Activated CD4-positive, CD25-positive, alpha-beta regulatory T cell (primary cell): ENCODE results near the gene ZCCHC14.
A peak's percentile ranks its signal among the peaks of the same experiment; 100 is the strongest.

Experiments
- DNase-seq, 4 experiments: peaks; one replicate each; lab custom pipeline; 2025; lab: John Stamatoyannopoulos, UW

ZCCHC14 gene

DNA sequence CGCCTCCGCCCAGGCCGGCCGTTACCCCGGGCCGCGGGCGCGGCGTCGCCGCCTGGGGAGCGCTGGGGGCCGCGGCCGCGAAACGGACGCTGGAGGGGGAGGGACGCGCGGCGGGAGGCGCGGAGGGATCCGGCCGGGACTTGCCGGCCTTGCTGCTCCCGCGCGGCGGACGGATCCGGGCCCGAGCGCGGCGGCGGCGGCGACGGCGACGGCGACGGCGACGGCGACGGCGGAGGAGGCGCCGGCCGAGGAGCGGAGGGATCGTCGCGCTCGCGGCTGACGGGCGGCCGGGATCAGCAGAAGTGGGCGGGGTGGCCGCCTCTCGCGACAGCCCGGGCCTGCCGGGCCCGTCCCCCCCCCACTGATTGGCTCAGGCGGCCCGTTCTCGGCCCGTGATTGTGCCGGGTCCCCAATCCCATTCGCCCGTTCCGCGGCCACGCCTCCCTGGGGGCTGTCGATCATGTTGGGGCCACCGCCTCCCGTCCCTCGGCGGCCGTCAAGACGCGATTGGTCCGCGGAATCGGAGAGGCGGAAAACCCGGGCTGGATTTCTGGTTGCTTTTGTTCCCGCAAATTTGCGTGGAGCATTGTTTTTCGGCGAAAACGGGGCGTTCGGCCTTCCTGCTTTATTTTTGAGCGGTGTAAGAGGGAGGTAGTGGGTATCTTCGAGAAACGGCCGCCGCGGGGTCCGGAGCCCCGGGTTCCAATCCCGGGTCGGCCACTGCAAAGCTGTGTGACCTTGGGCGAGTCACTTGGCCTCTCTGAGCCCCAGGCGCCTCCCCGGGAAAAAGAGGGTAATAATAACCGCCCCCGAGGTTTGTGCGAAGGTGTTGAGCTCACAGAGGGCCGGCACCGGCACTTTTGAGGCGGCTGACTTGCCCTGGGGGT, at the start of gene ZCCHC14:
Gene ZCCHC14, minus strand, starts transcription at position 304 of the 887 bp plus-strand sequence. CDS start 786 bp downstream, outside the sequence.
- DNase-seq = peak; percentile 96 to 99 (median 98)

- no peak for DNase-seq
Measured at GRCh38 chr16:87541872-87542234, 49.0 kb upstream of the ZCCHC14 start.

DNA sequence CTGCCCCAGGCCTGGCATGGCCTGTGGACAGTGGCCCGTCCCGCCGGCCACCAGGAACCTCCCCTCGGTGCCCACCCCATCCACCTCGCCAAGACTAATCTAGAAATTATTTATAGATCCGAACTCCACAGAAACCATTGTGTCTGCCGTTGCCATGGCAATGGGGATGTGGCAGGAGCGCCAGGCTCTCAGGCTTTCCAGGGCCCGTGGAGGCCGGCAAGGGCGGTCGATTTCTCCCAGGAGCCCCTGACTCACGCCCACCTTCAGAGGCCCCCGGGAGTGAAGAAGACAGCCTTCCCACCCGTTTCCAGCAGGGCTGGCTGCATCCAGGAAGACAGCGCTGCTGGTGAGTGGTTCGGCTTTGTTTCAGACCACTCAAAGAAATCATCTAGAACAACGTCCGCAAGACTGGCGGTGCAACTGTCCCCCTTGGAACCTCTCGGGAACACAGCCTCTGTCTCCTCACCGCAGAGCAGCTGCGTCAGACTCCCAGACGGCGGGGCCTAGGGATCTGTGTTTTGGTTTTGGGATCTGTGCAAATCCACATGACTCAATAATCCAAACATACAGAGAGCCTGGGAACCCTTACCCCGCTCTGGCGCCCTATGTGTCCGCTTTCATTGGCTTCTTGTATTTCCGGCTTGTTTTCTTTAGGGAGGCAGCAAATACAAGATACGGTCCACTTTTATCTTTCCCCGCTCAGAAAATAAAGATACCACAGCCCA, 48.5 kb upstream of the ZCCHC14 start:
- DNase-seq = no peak

- DNase-seq = no peak
Measured at GRCh38 chr16:87540897-87541146, 48.0 kb upstream of the ZCCHC14 start.

DNA sequence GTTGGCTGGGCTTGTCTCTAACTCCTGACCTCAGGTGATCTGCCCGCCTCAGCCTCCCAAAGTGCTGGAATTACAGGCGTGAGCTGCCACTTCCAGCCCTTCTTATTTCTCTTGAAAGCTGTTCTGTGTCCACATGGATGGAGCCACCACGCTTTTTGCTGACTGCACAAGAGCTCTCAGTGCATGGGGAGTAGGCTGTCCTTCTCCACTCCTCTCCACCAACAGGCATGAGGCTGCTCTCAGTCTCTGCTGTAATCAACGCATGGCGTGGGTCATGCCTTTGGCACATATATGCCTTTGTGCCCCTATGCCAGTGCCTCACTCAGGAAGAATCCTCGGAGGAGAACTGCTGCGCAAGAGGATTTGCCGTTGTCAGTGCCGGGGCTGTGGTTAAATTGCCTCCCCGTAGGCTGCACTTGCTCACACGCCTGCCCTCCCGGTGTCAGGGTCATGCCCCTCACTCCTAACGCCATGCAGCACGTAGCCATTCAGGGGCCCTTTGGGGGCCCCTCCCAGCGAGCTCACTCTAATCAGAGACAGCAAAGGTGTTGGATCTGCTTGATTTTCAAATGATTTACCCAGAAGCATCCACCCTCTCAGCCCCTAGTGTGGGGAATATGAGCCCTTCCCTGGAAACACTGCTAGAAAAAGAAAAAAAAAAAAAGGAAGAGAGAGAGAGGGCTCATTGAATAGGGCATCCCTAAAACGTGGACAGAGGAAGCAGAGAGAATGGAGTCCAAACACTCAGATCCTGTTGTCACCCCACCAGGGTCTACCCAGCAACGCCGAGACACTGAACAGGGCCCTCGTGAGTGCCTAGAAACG, 47.5 kb upstream of the ZCCHC14 start:
- DNase-seq = no peak

DNA sequence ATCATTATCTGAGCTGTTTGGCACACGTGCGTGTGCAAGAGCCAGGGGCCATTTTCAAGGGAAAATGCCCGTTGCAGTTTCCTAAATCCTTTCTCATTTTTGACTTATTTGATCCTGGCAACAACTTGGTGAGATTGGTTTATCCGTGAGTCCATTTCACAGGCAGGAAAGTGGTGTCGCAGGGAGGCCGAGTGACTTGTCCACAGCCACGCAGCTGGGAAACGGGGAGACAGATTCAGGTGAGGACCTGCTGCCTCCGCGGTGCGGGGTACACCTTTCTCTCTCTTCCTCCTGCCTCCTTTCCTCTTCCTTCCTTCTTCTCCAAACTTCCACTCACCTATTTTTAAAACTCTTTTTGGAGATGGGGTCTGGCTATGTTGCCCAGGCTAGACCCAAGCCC, 46.3 kb upstream of the ZCCHC14 start:
- DNase-seq = no peak

DNA sequence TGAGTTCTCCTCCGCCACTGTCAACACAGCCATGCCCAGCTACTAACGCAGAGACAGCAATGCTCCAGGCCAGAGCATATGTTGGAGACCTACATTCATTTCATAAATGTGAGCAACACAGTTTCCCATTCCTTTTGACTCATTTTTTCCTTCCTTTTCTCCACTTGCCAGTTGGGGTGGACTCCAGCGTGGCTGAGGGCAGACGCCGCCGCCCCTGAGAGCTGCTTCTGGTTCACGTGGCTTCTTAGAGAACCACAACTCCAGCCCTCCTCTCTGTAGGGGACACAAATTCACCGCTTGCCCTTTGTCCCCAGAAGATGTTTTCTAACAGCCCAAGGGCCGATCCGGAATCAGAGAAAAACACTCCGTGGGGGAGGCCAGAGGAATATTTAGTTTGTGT, 45.8 kb upstream of the ZCCHC14 start:
- DNase-seq = no peak

- DNase-seq = no peak
Measured at GRCh38 chr16:87538160-87538559, 45.3 kb upstream of the ZCCHC14 start.

- no peak for DNase-seq
Measured at GRCh38 chr16:87536795-87537142, 43.9 kb upstream of the ZCCHC14 start.

- no peak for DNase-seq
Measured at GRCh38 chr16:87535855-87536794, 43.3 kb upstream of the ZCCHC14 start.

DNA sequence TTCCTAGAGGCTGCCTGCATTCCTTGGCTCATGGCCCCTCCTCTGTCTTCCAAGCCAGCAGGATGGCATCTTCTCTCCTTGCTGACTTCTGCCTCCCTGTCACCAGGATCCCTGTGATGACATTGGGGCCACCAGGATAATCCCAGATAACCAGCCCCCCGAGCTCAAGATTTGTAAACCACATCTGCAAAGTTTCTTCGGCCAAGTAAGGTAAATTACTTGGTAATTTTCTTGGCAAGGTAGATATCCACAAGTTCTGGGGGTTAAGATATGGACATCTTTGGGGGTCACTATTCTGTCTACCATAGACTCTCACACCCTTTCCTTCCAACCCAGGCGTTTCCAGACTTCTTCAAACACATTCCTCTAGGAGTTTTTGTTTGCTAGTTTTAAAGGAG, 42.6 kb upstream of the ZCCHC14 start:
- no peak for DNase-seq

GRCh38 chr16:87534751-87535150, 41.9 kb upstream of the ZCCHC14 start:
- DNase-seq = no peak

DNA sequence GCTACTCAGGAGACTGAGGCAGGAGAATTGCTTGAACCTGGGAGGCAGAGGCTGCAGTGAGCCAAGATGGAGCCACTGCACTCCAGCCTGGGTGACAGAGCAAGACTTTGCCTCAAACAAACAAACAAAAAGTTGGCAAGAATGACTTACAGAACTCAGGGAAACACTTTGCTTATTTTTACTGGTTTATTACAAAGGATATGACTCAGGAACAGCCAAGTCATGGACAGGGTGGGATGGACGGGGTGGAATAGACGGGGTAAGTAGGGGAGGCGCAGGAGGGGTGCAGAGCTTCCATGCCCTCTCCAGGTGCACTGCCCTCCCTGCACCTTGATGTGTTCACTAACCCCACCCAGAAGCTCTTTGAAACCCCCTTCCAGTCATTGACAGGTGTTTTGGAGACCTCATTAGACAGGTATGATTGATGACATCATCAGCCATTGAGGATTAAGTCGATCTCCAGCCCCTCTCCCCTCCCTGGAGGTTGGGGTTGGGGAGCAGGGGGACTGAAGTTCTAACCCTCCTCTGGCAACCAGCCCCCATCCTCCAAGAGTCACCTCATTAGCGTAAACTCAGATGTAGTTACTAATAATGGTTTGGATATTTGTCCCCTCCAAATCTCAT, 41.3 kb upstream of the ZCCHC14 start:
- DNase-seq = no peak

DNA sequence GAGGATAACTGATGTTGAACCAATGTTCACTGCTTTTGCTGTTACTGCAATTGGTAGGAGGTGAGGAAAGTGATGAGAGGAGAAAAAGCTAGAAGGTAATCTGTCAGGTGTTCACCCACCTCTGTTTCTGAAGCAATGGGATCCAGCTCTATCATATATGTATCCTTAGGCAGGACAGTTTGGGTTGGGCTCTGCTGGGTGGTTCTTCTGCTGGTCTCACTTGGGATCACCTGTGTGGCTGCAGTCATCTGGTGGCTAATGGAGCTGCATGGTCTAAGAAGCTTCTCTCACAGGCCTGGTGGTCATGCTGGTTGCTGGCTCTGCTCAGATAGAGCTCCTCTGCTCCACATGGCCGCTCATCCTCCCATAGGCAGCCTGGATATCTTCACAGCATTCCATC, 40.2 kb upstream of the ZCCHC14 start:
- no peak for DNase-seq

GRCh38 chr16:87531418-87531817, 38.6 kb upstream of the ZCCHC14 start:
- DNase-seq = no peak

- no peak for DNase-seq
Measured at GRCh38 chr16:87528690-87529579, 36.1 kb upstream of the ZCCHC14 start.

- no peak for DNase-seq
Measured at GRCh38 chr16:87527055-87527724, 34.4 kb upstream of the ZCCHC14 start.

DNA sequence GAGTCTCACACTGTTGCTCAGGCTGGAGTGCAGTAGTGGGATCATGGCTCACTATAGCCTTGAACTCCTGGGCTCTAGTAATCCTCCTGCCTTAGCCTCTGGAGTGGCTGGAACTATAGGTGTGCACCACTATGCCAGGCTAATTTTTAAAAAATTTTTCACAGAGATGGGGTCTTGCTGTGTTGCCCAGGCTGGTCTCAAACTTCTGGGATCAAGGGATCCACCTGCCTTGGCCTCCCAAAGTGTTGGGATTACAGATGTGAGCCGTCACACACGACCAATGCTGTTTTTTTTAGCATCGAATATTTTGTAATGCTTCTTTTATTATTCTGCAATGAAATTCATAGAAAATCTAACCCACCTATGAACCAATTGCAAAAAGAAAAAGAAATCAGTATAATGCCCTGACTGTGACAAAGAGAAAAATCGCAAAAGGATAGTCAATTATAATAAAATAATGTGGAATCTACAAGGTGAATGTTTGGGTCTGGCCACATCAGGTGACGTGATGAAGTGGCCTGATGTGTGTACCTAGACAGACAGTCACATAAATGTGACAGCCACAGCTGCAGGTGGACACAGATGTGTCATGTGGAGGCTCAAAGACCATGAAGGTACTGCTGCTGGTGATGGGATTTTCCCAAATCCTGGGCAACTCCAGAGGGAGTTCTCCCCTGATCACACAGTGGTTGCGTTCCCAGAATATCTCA, 33.6 kb upstream of the ZCCHC14 start:
- no peak for DNase-seq

GRCh38 chr16:87525352-87525751, 32.5 kb upstream of the ZCCHC14 start:
- DNase-seq = no peak
